Stimulated activated CD8-positive, alpha-beta memory T cell treated with anti-CD3 and anti-CD28 coated beads, Interleukin-12 subunit alpha, Interleukin-12 subunit beta, amount 100 ng/mL, for 24 hours (primary cell): ENCODE results near the gene CDC14A.
"Not testable (repeated sequence)": the region's sequence is repeated elsewhere in the genome, so short reads cannot be mapped to it uniquely, and the experiment has no call there.

Experiments used
- DNase-seq: peaks from one replicate; pipeline ENCODE4 v3.0.0-alpha.2; 2020; ENCODE audit errors: extremely low read depth

CDC14A gene

GRCh38 chr1:100335436-100335835, 16.9 kb upstream of the CDC14A start:
- no peak for DNase-seq

- DNase-seq: not testable (repeated sequence)
These were observed 14.4 kb upstream of the CDC14A start for GRCh38 chr1:100337878-100338277.

- DNase-seq: not testable (repeated sequence)
These were observed 12.6 kb upstream of the CDC14A start for GRCh38 chr1:100339735-100340134.

- DNase-seq: no peak
These were observed 11.8 kb upstream of the CDC14A start for GRCh38 chr1:100340494-100340893.

- DNase-seq: no peak
These were observed 10.0 kb upstream of the CDC14A start for GRCh38 chr1:100342348-100342747.

GRCh38 chr1:100343897-100344296, 8.4 kb upstream of the CDC14A start:
- DNase-seq: no peak

- no peak for DNase-seq
These were observed 7.5 kb upstream of the CDC14A start for GRCh38 chr1:100344774-100345173.

GRCh38 chr1:100346387-100346786, 5.9 kb upstream of the CDC14A start:
- no peak for DNase-seq

GRCh38 chr1:100347009-100347966, 5.0 kb upstream of the CDC14A start:
- DNase-seq: no peak

GRCh38 chr1:100348549-100349144, 3.7 kb upstream of the CDC14A start:
- DNase-seq: no peak

- no peak for DNase-seq
These were observed 3.1 kb upstream of the CDC14A start for GRCh38 chr1:100349246-100349645.

- no peak for DNase-seq
These were observed 1.6 kb upstream of the CDC14A start for GRCh38 chr1:100350787-100351094.

- peak; percentile 74 for DNase-seq
These were observed 1.0 kb upstream of the CDC14A start for GRCh38 chr1:100351095-100351887.

- no peak for DNase-seq
These were observed 930 bp downstream of the CDC14A start for GRCh38 chr1:100353071-100353801.

- no peak for DNase-seq
These were observed 1.7 kb downstream of the CDC14A start for GRCh38 chr1:100353988-100354387.

- no peak for DNase-seq
These were observed 2.7 kb downstream of the CDC14A start for GRCh38 chr1:100354971-100355394.

- no peak for DNase-seq
These were observed 5.9 kb downstream of the CDC14A start for GRCh38 chr1:100358210-100358609.

GRCh38 chr1:100359139-100359538, 6.8 kb downstream of the CDC14A start:
- DNase-seq: no peak

GRCh38 chr1:100360790-100361510, 8.6 kb downstream of the CDC14A start:
- no peak for DNase-seq

- no peak for DNase-seq
These were observed 9.3 kb downstream of the CDC14A start for GRCh38 chr1:100361511-100362089.
